GM12891 (cell line): ENCODE results near the gene PTPRD.

ENCODE experiments used
- PAX5 ChIP-seq: IDR thresholded peaks from 2 replicates; pipeline ENCODE4 v1.6.1; 2011; ENCODE audit warnings: low read length, moderate library complexity, mild to moderate bottlenecking; ENCODE audit not compliant: insufficient read depth, severe bottlenecking
- POLR2A ChIP-seq: IDR thresholded peaks from 2 replicates; pipeline ENCODE4 v1.6.1; 2011; ENCODE audit warnings: low read depth, low read length, control low read depth
- POLR2AphosphoS5 ChIP-seq: IDR thresholded peaks from 2 replicates; pipeline ENCODE4 v1.6.1; 2011; ENCODE audit warnings: low read depth, low read length, control low read depth
- POU2F2 ChIP-seq: IDR thresholded peaks from 2 replicates; pipeline ENCODE4 v1.6.1; 2011; ENCODE audit warnings: low read depth, mild to moderate bottlenecking, control low read depth, low read length, moderate library complexity
- SPI1 ChIP-seq: IDR thresholded peaks from 2 replicates; pipeline ENCODE4 v1.6.1; 2011; ENCODE audit warnings: low read depth, low read length, control low read depth
- TAF1 ChIP-seq: IDR thresholded peaks from 2 replicates; pipeline ENCODE4 v1.6.1; 2011; ENCODE audit warnings: low read depth, low read length, control low read depth

- no peak for TF ChIP-seq POLR2AphosphoS5
- no peak for TF ChIP-seq POLR2A
- no peak for TF ChIP-seq TAF1
- TF ChIP-seq POU2F2 = no peak
- TF ChIP-seq SPI1 = no peak
- TF ChIP-seq PAX5 = no peak
These were observed 1741.4 kb downstream of the PTPRD start for GRCh38 chr9:8871396-8871795.
